ENCODE data around the gene METTL6.

METTL6 gene

GRCh38 chr3:15431256-15431837 lies 4.0 kb upstream of the METTL6 start:
- Histone ChIP-seq H3K79me2 (ENCODE audit: control insufficient read depth, low read length) (peaks cover 55% of the 10 kb centered on the region), H3K4me1 (ENCODE audit: control insufficient read depth, low read length) (peaks cover 18% of the 10 kb centered on the region), H3K4me2 (ENCODE audit: low read length) (no peak overlapping the region), H4K20me1 (ENCODE audit: control insufficient read depth, insufficient read depth, low read depth, low read length) (peaks cover 15% of the 10 kb centered on the region), H3K36me3 (ENCODE audit: control insufficient read depth, low read length) (peaks cover 84% of the 10 kb centered on the region), H3F3A (ENCODE audit: control insufficient read depth, insufficient read depth) (no peaks in the 10 kb centered on the region), H3K9me2 (replicated peaks; ENCODE audit: control insufficient read depth, low read length) (no peaks in the 10 kb centered on the region), H3K27me3 (ENCODE audit: control insufficient read depth, low read length) (no peaks in the 10 kb centered on the region), H3K9me3 (ENCODE audit: control insufficient read depth, insufficient read depth, low read length) (no peaks in the 10 kb centered on the region), H3K27ac (ENCODE audit: low read depth, low read length) (no peak overlapping the region), H3K4me3 (ENCODE audit: low read length) (no peak overlapping the region)
- no peak for TF ChIP-seq EZH2phosphoT487 (IDR thresholded peaks at IDR 0.05; ENCODE audit: borderline replicate concordance, low read length)
- no peak for TF ChIP-seq CTCF (IDR thresholded peaks at IDR 0.05; ENCODE audit: low read depth, low read length, poor library complexity, severe bottlenecking)

GRCh38 chr3:15430624-15431023 lies 3.3 kb upstream of the METTL6 start:
- no peaks in the 10 kb centered on the region for H3K9me2 ChIP-seq (replicated peaks; ENCODE audit: control insufficient read depth, low read length)
- peaks cover 15% of the 10 kb centered on the region for H4K20me1 ChIP-seq (ENCODE audit: control insufficient read depth, insufficient read depth, low read depth, low read length)
- H3K27ac ChIP-seq (ENCODE audit: low read depth, low read length), result no peak overlapping the region
- H3K4me2 ChIP-seq (ENCODE audit: low read length), result no peak overlapping the region
- TF ChIP-seq CTCF (IDR thresholded peaks at IDR 0.05; ENCODE audit: low read depth, low read length, poor library complexity, severe bottlenecking) (no peak), EZH2phosphoT487 (IDR thresholded peaks at IDR 0.05; ENCODE audit: borderline replicate concordance, low read length) (no peak)
- no peaks in the 10 kb centered on the region for H3K9me3 ChIP-seq (ENCODE audit: control insufficient read depth, insufficient read depth, low read length)
- H3K36me3 ChIP-seq (ENCODE audit: control insufficient read depth, low read length), result peaks cover 84% of the 10 kb centered on the region
- no peaks in the 10 kb centered on the region for H3K27me3 ChIP-seq (ENCODE audit: control insufficient read depth, low read length)
- H3K4me3 ChIP-seq (ENCODE audit: low read length), result no peak overlapping the region
- H3K79me2 ChIP-seq (ENCODE audit: control insufficient read depth, low read length), result peaks cover 62% of the 10 kb centered on the region
- no peaks in the 10 kb centered on the region for H3F3A ChIP-seq (ENCODE audit: control insufficient read depth, insufficient read depth)
- peaks cover 26% of the 10 kb centered on the region for H3K4me1 ChIP-seq (ENCODE audit: control insufficient read depth, low read length)

- Histone ChIP-seq H3K4me2 (ENCODE audit: low read length) (peak overlapping the region; percentile 98), H4K20me1 (ENCODE audit: control insufficient read depth, insufficient read depth, low read depth, low read length) (peaks cover 15% of the 10 kb centered on the region), H3K27ac (ENCODE audit: low read depth, low read length) (no peak overlapping the region), H3K9me2 (replicated peaks; ENCODE audit: control insufficient read depth, low read length) (no peaks in the 10 kb centered on the region), H3K79me2 (ENCODE audit: control insufficient read depth, low read length) (peaks cover 72% of the 10 kb centered on the region), H3K4me1 (ENCODE audit: control insufficient read depth, low read length) (peaks cover 31% of the 10 kb centered on the region), H3K27me3 (ENCODE audit: control insufficient read depth, low read length) (no peaks in the 10 kb centered on the region), H3K4me3 (ENCODE audit: low read length) (peak overlapping the region; percentile 81), H3K36me3 (ENCODE audit: control insufficient read depth, low read length) (peaks cover 81% of the 10 kb centered on the region), H3F3A (ENCODE audit: control insufficient read depth, insufficient read depth) (no peaks in the 10 kb centered on the region), H3K9me3 (ENCODE audit: control insufficient read depth, insufficient read depth, low read length) (no peaks in the 10 kb centered on the region)
- TF ChIP-seq EZH2phosphoT487 (IDR thresholded peaks at IDR 0.05; ENCODE audit: borderline replicate concordance, low read length), result no peak
- TF ChIP-seq CTCF (IDR thresholded peaks at IDR 0.05; ENCODE audit: low read depth, low read length, poor library complexity, severe bottlenecking), result no peak
These were observed 1.7 kb upstream of the METTL6 start for GRCh38 chr3:15429080-15429479.
